ENCODE results near the gene SFMBT2.

- no peak for TF ChIP-seq SIN3A (IDR thresholded peaks at IDR 0.05; ENCODE audit: borderline replicate concordance, insufficient read depth, low read depth, low read length)
- TF ChIP-seq CTCF (IDR thresholded peaks at IDR 0.05): no peak
- no peak for TF ChIP-seq REST (IDR thresholded peaks at IDR 0.05; ENCODE audit: insufficient read depth in 1 of 2, low read depth in 2 of 2, low read length in 1 of 2)
- TF ChIP-seq POLR2AphosphoS5 (IDR thresholded peaks at IDR 0.05; ENCODE audit: low read depth, low read length): no peak
Measured at GRCh38 chr10:7438196-7438986, 27.6 kb upstream of the SFMBT2 start.

Measured in Panc1 (cell line).